Adrenal gland (tissue), 5 donors: Measurements from ENCODE around the gene NIP7.

Experiments used
- POLR2A ChIP-seq, 2 donors: fragments of 450-650 bp; IDR thresholded peaks; one replicate each; pipeline ENCODE4 v1.6.1; 2017; ENCODE audit warnings: antibody characterized with exemption in 2 of 2, mild to moderate bottlenecking in 2 of 2, moderate library complexity in 1 of 2
- TF ChIP-seq, protein P1 (sequence below), 6 experiments: fragments of 450-650 bp in 4 of 6; fragments of 200-600 bp in 2 of 6; sonication (generic) in 1 of 6; IDR thresholded peaks; 1 replicate in 5 of 6; 2 replicates in 1 of 6; pipeline versions ENCODE4 v1.5.1 to v1.8.0; 2016 to 2021; ENCODE audit warnings: antibody characterized with exemption in 6 of 6, mild to moderate bottlenecking in 2 of 6, moderate library complexity in 1 of 6
- donor health status: DM: no; HTN: no; CAD: no.

DNA sequence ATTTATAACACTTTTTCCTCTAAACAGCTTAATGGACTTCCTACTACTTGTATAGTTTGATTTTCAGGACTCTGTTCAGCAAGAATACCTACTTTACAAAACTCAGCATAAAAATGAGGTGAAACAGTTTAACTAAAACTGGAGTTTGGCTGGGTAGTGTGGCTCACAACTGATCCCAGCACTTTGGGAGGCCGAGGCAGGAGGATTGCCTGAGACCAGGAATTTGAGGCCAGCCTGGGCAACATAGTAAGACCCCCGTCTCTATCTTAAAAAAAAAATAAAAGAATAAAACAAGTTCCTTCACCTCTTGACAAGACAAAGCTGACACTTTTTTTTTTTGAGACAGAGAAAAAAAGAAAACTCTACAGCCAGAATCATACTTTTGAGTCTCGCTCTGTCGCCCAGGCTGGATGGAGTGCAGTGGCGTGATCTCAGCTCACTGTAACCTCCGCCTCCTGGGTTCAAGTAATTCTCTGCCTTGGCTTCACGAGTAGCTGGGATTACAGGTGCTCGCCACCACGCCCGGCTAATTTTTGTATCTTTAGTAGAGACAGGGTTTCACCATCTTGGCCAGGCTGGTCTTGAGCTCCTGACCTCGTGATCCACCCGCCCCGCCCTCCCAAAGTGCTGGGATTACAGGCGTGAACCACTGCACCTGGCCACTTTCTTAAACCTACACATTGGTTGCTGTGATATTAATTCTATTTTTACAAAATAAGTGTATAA lies 11.8 kb upstream of the NIP7 start:
- TF ChIP-seq, protein P1, sequence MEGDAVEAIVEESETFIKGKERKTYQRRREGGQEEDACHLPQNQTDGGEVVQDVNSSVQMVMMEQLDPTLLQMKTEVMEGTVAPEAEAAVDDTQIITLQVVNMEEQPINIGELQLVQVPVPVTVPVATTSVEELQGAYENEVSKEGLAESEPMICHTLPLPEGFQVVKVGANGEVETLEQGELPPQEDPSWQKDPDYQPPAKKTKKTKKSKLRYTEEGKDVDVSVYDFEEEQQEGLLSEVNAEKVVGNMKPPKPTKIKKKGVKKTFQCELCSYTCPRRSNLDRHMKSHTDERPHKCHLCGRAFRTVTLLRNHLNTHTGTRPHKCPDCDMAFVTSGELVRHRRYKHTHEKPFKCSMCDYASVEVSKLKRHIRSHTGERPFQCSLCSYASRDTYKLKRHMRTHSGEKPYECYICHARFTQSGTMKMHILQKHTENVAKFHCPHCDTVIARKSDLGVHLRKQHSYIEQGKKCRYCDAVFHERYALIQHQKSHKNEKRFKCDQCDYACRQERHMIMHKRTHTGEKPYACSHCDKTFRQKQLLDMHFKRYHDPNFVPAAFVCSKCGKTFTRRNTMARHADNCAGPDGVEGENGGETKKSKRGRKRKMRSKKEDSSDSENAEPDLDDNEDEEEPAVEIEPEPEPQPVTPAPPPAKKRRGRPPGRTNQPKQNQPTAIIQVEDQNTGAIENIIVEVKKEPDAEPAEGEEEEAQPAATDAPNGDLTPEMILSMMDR (IDR thresholded peaks at IDR 0.05): no peak
- no peak for TF ChIP-seq POLR2A (IDR thresholded peaks at IDR 0.05)
